Astrocyte of the cerebellum (primary cell): ENCODE results near the gene C19orf33.

Experiments
- DNase-seq: peaks from one replicate; pipeline ENCODE4 v3.0.0-alpha.2; 2011; ENCODE audit warnings: low read depth
- H3K4me3 ChIP-seq: 2 replicates; pipeline ENCODE4 v1.5.1; 2011; ENCODE audit warnings: mild to moderate bottlenecking, low read depth, low read length, moderate library complexity
- CTCF ChIP-seq: IDR thresholded peaks from 2 replicates; pipeline ENCODE4 v1.5.1; 2012; ENCODE audit warnings: low read length, low read depth, moderate library complexity, mild to moderate bottlenecking; ENCODE audit errors: missing control alignments
- in situ Hi-C: cut with HindIII; loops from 2 replicates; pipeline ENCODE4 v1.10.0; 2017; ENCODE audit warnings: low sequenced_read_pairs

Gene C19orf33

GRCh38 chr19:38316477-38317067 is 12.5 kb downstream of the C19orf33 start:
- H3K4me3 ChIP-seq: peak overlapping the region; percentile 29
- no peak for DNase-seq
- in situ Hi-C loops: loop anchor here (5.0 kb wide), 1 partner anchor 64 kb away; no protein-coding TSS in a partner anchor
- TF ChIP-seq CTCF: no peak

GRCh38 chr19:38317104-38317612 is 13.1 kb downstream of the C19orf33 start:
- no peak for TF ChIP-seq CTCF
- H3K4me3 ChIP-seq: no peak overlapping the region
- no peak for DNase-seq
- in situ Hi-C loops: loop anchor here (5.0 kb wide), 1 partner anchor 65 kb away; no protein-coding TSS in a partner anchor

- no peak for TF ChIP-seq CTCF
- DNase-seq: no peak
- in situ Hi-C loops: loop anchor here (5.0 kb wide), 1 partner anchor 66 kb away; no protein-coding TSS in a partner anchor
- no peak overlapping the region for H3K4me3 ChIP-seq
Measured at GRCh38 chr19:38318660-38319059, 14.6 kb downstream of the C19orf33 start.

GRCh38 chr19:38319421-38320258 is 15.6 kb downstream of the C19orf33 start, which contains the start of gene KCNK6:
Gene KCNK6, plus strand, starts transcription at chr19:38319845. Its CDS starts 106 bp downstream, at chr19:38319951.
- peak within 1 kb of the TSS; percentile 52 for H3K4me3 ChIP-seq
- no peak for TF ChIP-seq CTCF
- DNase-seq: no peak
- in situ Hi-C loops: loop anchor here (5.0 kb wide), 1 partner anchor 67 kb away; no protein-coding TSS in a partner anchor

GRCh38 chr19:38320969-38321339 is 16.9 kb downstream of the C19orf33 start:
- in situ Hi-C loops: no loop called here
- TF ChIP-seq CTCF: no peak
- H3K4me3 ChIP-seq: no peak overlapping the region
- DNase-seq: no peak

GRCh38 chr19:38321646-38322196 is 17.7 kb downstream of the C19orf33 start:
- no peak for DNase-seq
- in situ Hi-C loops: no loop called here
- H3K4me3 ChIP-seq: no peak overlapping the region
- TF ChIP-seq CTCF: no peak
